Measurements from ENCODE around the gene RFT1.
A peak's percentile ranks its signal among the peaks of the same experiment; 100 is the strongest.

The RFT1 gene

DNA sequence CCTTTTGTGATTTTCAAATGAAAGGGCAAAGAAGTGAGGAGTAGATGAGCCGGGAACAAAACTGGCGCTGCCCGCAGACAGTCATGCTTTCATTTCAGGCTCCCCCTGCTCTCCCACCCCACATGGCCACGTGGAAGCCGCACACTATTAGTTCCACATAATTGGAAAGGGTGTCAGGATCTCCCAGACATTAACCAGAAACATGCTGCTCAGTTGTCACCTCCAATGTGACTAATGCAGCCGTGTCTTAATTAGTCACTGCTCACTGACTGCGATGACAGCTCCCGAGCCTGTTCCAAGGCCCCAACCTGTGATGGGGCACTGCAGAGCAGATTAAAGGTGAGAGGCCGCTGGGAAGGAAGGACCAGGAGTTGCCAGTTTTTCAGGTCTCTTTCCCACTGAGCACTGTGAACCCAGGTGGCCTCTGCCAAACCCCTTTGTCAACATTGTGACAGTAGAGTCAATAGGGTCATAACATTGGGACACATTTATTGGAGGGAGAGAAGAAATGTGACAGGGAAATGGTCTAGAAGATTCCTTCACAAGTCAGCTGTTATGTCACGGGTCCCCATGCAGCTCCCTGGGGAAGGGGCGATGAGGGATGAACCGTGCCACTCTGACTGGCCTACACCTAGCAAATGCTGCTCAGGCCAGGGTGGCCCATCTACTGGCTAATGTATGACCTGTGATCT lies 45.8 kb downstream of the RFT1 start:
- no peak for DNase-seq

DNA sequence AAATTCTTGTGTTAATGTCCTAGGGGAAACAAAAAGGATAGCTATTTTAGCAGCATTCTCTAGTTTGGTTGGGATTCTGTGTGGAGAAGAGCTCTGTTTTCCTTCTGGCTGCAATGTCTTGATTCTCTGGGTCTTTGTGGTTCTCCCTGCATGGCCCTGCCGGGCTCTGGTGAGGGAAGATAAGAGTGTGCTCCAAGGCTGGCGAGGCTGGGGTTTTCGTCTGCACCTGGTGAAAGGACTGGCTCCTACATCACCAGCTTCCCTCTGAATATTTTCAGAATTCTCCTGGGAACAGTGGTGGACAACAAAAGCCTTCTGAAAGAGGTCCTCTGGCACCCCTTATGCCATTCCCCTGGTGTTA lies 46.3 kb downstream of the RFT1 start:
- no peak for DNase-seq

DNA sequence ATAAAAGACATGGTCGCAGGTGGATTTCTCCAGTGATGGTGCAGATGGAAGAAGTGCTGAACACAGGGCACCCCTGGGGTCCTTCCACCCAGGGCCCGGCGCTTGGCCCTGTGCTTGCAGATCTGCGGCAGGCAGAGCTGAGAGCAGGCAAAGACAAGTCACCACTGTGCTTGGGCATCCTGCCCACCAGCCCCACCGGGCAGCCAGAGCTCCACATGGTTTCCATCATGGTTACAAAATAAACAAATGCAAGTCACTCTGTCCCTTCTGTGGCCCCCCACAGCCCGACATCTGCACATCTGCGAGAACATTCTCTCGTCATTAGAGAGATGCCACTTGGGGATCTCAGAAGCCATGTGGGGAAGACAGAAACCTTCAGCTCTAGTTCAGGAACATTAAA lies 46.7 kb downstream of the RFT1 start:
- no peak for DNase-seq

DNA sequence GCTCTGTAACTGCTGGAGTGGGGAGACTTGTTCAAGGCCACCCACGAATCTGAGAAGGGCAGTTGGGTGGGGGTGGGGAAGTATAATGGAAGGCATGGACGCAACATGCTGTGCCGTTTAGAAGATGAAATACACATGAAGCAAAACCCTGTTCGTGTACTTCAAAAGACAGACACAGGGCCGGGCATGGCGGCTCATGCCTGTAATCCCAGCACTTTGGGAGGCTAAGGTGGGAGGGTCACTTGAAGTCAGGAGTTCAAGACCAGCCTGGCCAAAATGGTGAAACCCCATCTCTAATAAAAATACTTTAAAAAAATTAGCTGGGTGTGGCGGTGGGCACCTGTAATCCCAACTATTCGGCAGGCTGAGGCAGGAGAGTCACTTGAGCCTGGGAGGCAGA lies 47.5 kb downstream of the RFT1 start:
- DNase-seq: no peak

DNA sequence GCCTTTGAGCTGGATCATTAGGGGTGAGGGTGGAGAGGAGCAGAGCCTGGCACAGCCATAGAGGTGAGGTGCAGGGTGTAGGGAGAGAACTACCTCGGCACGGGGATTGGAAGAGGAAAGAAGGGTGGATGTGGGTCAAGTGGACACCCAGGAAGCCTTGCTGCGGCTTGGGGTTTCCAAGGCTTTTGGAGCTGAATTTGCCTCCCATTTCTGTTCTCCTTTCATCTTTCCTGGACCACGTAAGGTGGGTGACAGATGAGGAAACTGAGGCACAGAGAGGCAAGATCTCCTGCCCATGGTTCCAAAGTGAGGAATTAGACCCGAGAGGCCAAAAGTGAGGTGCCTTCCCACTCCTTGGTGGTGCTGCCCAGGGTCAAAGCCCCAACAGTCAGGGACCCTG lies 48.9 kb downstream of the RFT1 start:
- DNase-seq: no peak

DNA sequence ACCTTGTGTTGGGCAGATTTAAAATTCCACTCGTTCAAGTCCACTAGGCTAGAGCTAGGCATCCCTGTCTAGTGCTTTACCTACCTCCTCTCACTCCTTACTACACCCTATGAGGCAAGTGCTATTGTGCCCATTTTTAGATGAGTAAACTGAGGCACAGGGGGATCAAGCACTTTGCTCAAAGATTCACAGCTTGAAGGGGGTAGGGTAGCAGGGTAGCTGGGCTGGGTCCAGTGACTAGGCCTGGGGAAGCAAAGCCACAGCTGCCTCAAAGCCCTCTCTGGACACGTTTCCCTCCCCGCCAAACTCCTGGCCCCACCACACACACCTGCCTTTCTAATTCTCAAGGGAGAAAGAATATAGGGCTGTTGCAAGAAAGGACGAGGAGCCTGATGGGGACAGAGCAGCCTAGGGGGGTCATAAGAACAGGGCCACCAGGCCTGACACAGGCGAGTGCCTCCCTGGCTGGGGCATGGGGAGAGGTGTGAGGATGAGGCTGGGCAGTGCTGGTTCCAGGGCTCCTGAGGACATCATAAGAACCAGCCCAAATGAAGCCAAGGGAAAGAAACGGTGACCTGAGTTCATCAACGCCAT lies 49.5 kb downstream of the RFT1 start:
- DNase-seq: no peak

DNA sequence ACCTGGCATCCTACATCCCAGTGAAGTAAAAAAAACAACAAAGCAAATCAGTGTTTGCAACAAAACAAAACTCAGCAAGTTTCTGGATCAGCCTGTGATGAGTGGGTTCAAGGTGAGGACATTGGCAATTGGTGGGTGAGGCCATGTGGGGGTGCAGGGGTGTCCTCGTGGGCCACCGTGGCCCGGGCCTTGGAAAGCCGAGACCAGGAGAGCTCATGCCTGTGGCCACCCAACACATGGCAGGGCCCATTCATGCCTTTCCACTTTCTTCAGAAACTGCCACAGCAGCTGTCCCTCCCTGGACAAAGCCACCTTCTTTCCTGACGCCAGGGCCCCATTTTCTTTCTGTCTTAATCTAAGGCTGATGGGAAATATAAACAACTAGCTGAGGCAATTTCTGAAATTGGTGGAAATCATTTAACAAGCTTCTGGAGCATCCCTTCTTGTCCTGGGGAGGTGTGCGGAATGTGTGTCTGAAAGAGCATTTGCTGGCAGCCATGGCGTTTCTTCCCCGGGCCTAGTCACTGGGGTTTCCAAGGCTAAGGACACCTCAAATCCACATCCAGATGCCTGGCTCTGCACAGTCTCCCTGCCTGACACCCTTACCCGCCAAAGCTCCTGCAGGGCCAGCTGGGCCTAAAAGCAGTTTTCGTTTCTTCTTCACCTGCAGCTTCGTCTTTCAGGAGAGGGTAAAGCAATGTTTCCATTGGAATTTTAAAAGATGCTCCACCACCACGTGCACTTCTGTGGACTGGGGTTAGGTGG lies 50.3 kb downstream of the RFT1 start:
- DNase-seq: no peak

DNA sequence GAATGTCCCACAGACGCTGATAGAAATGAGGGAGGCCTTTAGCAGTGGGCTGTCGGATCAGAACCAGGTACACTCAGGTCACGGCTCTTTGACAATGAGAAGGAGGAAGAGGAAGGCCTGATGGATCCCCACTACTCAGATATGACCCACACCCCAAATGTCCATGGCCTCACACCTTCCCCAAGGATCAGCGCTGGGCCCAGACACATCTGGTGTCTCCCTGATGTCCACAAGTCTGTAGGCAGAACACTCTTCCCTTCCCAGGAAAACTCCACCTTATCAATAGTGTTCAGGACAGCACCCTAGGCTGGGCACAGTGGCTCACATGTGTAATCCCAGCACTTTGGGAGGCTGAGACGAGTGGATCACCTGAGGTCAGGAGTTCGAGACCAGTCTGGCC lies 51.1 kb downstream of the RFT1 start:
- DNase-seq: no peak

DNA sequence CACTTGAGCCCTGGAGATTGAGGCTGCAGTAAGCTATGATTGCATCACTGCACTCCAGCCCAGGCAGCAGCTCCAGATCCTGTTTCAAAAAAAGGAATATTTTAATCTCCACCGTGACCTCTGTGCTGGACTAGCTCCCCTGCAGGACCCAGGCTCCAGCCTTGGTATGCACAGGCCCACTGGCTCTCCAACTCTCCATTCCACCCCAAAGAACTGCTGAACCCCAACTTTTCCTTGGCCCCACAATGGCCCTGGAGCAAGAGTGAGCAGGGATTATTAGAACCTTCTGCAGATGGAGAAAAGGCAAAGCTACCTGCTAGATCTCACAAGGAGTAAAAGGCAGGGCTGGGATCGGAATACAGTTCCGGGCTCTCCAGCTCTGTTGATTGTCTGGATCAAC lies 51.6 kb downstream of the RFT1 start:
- no peak for DNase-seq

DNA sequence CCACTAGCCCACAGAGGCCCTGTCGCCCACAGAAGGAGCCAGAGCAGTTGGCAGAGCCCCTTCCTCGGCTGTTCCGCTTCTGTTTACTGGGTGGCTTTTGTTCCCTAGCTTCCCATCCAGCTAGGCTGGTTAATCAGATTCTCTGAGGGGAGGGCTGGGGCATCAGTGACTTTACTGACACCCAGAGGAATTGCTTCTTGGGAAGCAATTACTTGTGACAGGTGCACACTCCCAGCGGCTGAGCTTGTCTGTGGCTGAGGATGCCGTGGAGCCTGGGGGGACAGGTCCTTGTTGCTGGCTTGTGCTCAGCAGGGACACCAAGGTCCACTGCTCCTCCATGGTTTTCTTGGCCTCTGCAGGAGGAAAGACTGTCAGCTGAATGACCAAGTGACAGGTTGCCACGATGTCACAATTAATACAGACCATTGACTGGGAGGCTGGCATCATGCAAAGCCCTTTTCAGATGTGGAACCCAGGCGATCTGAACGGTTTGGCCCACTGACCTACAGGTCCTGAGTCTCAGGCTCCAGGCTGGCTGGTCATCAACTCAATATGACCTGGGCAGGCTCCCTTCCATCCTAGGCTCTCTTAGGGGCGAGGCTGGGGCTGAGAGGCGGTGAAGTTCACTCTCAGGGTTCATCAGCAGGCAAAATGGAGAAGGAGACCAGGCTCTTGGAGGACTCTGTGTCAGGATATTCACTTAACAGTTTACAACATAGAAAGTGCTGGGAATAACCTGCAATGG lies 52.6 kb downstream of the RFT1 start:
- DNase-seq: no peak

DNA sequence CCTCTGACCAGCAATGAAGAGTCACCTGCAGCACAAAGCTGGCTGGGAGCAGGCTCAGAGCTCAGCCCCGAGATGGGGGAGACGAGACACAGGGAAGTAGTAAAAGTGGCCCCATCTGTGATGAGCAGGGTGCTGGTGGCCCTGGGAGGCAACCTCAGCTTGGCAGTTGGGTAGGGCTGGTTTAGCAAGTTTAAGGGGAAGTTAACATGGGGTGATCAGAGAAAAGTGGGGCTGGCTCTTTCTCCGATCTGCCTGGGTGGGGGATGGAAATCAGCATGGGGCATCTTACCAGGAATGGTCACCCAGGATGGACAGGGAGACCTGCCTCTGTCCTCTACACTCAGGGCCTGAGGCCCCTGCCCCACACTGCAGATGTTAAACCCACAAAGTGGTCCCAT lies 54.5 kb downstream of the RFT1 start:
- no peak for DNase-seq

DNA sequence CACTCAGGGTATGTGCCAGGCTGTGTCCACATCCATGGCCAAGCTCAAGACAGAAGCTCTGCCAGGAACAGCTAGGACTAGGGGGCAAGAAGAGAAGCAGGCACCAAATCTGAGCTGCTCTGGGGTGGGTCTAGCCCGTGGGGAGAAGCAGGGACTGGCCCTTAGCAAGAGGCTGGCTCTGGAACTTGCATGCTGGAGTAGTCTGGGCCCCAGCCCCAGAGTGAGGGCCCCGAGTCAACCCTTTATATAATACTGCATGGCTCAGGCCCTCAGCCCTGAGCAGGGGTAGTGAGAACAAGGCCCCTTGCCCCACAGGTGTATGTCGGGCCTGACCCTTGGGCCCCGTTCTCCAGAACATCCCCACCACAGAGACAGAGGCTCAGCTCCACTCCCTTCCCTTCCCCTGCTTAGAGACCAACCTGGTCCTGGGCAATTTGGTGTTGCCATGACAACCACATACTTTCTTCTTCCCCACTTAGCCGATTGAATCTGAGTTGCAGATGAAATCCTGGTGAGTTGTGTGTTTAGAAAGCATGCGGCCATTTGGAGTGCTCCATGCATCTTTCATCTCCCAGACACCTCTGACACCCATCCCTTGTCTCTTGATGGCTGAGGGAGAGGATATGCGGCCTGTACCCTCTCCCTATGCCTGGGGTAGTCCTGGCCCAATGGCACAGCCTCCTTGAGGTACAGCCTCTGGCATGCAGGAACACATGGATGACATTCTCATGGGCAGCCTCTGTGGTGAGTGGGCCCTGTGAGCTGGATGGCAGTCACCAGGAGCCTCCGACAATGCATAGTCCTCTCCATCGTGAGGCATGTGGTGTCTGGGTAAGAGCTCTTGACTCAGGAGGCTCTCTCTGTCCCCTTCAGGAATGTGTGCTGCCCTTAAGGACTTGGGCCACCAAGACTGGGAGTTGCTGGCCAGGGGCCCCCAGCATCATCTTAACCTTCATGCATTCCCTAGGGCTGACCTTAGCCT lies 55.2 kb downstream of the RFT1 start:
- no peak for DNase-seq

DNA sequence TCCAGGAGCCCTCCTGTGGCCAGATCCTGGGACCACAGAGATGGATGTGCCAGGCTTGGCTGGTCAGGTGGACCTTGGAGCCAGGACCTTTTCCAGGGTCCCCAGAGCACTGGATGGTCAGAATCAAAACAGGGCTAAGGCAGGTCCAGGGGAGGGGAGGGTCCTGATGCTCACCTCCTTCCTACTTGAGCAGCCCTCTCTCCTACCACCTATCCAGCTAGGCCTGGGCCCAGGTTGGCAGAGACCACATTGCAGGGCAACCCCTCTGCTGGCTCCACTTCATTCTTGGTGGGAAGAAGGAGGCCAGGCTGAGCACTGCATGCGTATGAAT lies 55.9 kb downstream of the RFT1 start:
- no peak for DNase-seq

DNA sequence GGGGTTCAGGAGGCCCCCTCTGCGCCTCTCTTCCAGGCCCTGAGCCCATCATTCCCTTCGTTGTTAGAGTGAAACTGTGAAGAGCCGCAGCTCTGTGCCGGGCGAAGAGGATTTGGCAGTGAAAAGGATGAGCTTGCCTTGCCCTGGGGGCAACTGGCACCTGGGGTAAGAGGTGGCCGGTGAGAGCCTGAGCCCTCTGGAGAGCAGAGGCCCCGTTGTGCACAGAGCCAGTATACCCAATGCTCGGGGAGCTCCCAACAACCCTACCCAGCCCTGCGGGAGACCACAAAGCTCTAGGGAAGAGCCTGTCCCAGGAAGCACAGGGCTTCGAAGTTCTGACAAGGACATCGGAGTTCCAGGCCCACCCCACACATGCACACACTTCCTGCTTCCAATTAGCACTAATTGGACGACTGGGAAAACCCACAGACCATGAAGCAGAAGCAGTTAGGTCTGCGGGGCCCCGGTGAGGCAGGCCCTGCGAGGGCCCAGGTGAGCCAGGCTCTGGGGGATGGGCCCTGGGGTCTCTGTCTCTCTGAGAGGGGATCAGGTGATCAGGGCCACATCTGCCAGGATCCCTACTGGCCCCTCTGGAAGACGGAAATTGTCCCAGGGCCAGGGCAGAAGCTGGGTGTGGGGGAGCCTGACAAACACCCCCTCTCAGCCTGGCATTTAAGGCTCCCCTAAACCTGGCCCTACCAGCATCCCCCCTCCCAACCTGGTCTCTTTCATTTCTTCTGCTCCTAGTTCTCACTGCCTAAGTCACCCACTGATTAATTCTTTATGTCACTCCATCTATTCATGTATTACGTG lies 56.5 kb downstream of the RFT1 start:
- DNase-seq: no peak

DNA sequence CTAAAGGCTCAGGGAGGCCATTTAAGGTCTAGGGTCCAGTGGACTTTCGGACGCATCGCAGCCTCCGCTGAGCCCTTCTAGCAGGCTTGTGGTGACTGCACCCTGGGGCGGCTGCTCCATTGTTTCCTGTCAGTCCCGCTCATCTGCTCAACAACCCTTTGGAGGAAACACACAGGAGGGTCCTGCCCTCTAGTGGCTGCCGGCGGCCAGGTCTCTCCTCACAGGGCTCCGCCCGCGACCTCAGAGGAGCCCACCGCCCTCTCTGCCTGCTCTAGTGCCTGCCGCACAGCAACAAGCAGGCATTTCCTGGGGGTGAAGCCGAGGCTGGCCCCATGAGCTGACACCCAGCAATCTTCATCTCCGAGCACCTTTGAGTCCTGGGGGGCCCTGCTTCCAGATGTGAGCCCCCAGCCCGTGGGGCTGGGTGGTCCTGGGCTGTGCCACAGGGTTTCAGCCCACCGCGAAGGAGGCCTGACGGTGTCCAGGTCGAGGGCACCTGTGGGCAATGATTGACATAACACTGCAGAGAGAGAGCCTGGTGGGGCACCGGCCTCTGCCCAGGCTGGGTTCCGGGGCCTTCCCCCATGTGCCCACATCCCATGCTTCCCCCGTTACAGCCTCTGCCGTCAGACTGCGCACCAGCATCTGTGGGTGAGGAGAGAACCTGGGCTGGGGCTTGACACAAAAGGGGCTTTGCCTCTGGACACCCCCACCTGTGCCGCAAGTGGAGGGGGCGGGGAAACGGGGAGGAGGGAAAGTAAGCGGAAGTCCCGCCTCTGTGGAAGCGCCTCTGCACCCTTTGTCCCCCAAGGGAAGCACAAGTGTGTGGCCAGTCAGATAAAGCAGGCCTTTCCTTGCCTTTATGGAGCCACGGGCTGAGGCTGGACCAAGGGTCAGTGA lies 57.3 kb downstream of the RFT1 start:
- peak; percentile 71 to 87 (median 80) for DNase-seq

DNA sequence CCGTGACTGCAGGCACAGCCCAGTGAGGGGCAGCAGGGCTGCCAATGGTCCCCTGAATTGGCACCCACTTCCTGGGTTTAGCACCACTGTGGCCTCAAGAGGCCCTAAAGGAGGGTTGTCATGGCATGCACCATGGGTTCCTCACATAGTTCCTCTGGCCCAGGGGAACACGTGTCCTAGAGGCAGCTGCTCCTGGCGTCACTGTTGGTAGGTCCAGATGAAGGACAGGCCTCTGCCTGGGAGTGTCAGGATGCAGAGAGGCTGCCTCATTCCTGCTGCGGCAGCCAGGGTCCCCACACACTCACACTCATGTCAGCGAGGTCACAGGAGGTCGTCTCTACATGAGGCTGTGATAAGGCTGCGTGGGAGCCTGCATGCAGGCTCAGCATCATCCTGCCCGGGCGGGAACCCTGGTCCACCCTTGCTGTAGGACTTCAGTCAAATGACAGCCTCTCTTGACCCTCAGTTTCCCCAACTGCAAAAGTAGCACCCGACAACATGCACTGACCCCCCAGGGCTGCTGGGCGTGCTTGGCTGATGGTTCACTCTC lies 58.3 kb downstream of the RFT1 start:
- DNase-seq: no peak

DNA sequence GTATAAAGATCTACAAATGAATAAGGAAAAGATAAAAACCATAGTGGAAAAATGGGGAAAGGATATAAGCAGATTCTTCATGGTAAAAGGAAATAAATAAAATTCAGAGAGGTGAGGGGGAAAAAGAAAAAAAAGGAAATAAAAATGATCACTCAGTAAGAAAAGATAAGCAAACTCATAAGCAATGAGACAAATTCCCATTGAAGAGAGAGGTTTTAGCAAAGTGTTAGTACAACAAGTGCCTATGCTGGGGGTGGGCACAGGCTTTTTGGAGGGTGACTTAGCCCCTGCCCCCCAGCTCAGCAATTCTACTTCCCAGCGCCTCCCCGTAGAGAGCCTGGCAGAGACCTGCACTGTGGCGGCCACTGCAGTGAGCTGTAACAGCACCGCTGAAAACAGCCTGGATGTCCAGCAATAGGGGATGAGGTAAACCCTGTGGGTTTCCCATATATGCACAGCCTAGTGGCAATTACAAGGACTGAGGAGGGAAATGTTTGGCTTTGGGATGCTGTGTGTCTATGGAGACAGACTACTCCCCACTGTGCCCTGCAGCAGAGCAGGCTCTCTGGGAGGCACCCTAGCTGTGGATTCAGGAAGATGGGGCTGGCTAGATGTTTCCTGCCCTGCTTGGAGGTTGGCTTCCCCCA lies 60.7 kb downstream of the RFT1 start:
- no peak for DNase-seq

DNA sequence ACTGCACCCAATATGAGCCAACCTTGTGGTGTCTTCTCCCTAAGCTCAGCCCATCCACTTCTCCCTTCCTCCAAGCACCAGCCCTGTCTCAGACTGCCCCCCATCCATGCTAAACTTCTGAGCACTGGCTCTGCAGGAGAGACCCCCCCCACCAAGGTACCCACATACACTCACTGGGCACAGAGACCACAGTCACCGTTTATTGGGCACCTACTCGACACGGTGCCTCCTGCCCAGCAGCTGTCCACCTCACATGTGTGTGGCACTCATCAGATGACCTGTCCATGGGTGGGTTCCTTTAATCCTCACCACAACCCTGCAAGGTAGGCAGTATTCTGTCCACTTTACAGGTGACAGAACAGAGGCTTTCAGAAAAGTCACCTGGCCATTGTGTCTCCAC lies 62.1 kb downstream of the RFT1 start:
- DNase-seq: no peak

DNA sequence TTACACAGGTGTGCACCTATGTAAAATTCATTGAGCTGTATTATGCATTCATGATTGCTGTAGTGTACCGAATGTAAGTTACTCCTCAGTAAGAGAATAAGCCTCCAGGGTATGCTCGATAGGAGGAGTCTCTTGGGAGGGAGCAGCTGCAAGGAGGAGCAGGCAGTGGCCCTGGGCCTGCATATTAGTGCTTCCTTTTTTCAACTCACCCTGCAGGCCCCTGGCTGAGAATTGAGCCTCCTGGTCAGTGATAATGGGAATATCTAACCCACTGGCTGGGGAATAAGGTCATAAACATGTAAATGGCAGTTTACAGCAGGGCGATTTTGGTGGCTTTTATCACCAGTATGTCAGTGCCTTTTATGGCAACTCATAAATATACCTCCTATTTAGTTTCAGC lies 62.7 kb downstream of the RFT1 start:
- DNase-seq: no peak

Measured in T-helper 1 cell (primary cell).